Hypothalamus (tissue), 51 donors: ENCODE results near the gene SRPK1.

ENCODE experiments used
- DNase-seq, 51 donors: peaks; one replicate each; lab custom pipeline; 2025; lab: John Stamatoyannopoulos, UW

SRPK1 gene

GRCh38 chr6:35829306-35829705 is 91.6 kb downstream of the SRPK1 start:
- no peak for DNase-seq

GRCh38 chr6:35824552-35825192 is 96.2 kb downstream of the SRPK1 start:
- no peak for DNase-seq

DNA sequence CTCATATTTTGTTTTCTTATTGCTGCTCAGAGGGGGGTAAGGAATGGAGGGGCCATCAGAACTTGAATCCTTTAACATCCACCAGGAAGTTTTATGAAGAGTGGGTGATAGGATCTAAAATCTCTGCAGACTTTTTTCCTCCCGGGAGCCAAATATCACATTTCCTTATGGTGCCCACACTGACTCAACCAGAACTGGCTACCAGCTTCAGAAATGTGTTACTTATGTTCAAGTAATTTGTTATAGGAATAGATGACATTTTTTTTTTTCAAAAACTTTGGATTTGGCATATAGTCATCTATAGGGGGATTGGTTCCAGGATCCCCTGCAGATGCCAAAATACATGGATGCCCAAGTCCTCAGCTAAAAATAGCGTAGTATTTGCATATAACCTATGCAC is 97.3 kb downstream of the SRPK1 start:
- DNase-seq = no peak

DNA sequence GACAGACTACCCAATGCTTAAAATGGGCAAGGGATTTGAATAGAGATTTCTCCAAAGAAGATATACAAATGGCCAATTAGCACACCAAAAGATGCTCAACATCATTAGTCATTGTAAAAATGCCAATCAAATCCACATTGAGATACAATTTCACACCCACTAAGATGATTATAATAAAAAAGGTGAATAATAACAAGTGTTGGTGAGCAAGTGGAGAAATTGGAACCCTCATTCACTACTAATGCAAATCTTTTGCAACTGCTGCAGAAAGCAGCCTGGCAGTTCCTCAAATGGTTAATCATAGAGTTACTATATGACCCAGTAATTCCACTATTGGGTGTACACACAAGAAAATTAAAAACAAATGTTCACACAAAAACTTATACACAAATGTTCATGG is 103.4 kb downstream of the SRPK1 start:
- DNase-seq = no peak

GRCh38 chr6:35811699-35811995 is 109.3 kb downstream of the SRPK1 start:
- no peak for DNase-seq

DNA sequence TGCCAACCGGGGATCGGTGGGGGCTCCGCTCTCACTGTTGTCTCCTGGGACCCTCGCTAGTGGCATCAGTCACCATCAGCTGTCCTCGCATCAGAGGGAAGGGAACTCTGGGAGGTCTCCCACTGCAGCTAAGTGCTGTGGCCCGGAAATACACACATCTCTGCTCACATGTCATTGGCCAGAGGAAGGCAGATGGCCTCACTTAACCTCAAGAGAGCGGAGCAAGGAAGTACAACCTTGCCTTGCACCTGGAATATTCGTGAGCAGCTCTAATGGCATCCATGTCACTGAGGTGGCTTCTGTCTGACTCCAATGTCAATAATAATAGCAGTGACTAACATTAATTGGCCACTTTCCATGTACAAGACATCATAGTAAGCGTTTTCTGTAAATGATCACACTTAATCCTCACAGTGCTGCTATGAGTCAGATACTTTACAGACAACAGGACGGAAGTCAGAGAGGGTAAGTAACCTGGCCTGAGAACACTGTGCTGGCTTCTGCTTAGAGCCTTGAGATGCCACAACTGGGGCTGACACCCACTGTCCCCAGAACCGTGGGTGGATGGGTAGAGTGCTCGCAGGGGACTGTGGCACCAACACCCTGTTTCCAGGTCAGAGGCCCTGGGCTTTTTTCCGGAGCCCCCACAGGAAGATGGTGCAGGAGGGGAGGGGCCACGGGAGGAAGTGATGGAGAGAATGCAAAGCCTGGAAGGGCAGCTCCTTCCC is 109.8 kb downstream of the SRPK1 start:
- no peak for DNase-seq

DNA sequence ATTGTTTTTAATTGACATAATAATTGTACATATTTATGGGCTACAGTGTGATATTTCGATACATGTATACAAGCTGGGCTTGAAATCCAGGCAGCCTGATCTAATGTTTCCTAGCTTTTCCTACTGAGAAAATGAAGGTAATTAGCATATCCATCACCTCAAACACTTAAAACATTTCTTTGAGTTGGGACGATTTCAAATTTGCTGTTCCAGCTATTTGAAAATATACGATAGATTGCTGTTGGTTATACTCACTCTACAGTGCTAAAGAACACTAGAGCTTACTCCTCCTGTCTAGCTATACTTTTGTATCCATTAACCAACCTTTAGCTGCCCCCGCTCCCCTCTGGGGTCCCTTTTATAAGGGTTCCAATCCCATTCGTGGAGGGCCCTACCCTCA is 111.1 kb downstream of the SRPK1 start:
- no peak for DNase-seq

- DNase-seq = peak in 1 of 51 donors; percentile 20
Measured at GRCh38 chr6:35808688-35809087, 112.2 kb downstream of the SRPK1 start.

- DNase-seq = peak in 17 of 51 donors; percentile 2 to 48 (median 18)
Measured at GRCh38 chr6:35804996-35805736, 115.7 kb downstream of the SRPK1 start, which contains the start of gene LHFPL5. Gene LHFPL5 (plus strand): TSS chr6:35805352. CDS start chr6:35805671, 319 bp downstream.

DNA sequence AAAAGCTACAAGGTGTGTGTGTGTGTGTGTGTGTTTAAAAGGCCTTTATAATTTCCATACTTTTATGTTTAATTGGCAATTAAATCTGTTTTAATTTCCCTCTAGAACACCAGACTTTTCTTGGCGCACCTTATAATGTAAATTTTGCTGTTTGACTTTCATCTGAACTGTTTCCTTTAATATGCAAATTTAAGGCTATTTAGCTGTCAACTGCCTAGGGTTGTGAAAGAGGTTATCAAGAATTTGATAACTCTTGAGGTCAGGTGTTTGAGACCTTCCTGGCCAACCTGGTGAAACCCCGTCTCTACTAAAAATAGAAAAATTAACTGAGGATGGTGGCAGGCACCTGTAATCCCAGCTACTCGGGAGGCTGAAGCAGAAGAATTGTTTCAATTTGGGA is 119.8 kb downstream of the SRPK1 start:
- DNase-seq = no peak

GRCh38 chr6:35798706-35799105 is 122.2 kb downstream of the SRPK1 start:
- no peak for DNase-seq

GRCh38 chr6:35797837-35798526 is 122.9 kb downstream of the SRPK1 start:
- no peak for DNase-seq

DNA sequence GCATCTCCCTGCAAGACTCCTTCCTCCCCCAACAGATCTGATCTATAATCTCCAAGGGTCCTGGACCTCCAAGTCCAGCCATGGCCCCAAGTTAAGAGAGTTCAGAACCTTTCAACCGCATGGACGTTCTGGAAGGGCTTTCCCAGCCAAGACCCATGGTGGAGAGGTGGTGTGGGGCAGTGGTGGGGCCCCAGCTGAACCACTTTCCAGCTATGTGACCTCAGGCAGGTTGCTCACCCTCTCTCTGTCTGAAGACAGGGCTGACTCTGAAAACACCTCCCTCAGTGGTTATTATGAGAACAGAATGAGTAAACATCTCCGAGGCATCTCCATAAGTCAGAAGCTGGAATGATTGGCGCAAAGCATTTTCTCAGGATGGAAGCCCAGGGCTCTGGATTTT is 124.7 kb downstream of the SRPK1 start:
- DNase-seq = no peak

- no peak for DNase-seq
Measured at GRCh38 chr6:35795453-35796071, 125.3 kb downstream of the SRPK1 start.

- no peak for DNase-seq
Measured at GRCh38 chr6:35794536-35795452, 126.1 kb downstream of the SRPK1 start.

DNA sequence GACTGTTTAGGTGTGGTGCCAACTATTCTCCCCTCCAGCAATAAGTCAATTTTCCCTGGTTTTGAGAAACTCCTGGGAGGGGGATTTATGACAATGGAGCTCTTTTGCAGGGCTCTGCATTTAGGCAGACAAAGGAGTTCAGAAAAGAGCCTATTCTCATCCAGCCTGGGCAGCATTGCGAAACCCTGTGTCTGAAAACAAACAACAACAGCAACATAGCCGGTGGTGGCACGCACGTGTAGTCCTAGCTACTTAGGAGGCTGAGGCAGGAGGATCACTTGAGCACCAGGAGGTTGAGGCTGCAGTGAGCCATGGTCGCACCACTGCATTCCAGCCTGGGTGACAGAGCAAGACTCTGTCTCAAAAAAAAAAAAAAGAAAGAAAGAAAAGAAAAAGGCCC is 130.2 kb downstream of the SRPK1 start:
- no peak for DNase-seq

GRCh38 chr6:35788423-35788982 is 132.4 kb downstream of the SRPK1 start:
- DNase-seq = no peak

GRCh38 chr6:35787266-35788218 is 133.4 kb downstream of the SRPK1 start:
- DNase-seq = no peak
